Measurements from ENCODE around the gene CIBAR2.

CIBAR2 gene

DNA sequence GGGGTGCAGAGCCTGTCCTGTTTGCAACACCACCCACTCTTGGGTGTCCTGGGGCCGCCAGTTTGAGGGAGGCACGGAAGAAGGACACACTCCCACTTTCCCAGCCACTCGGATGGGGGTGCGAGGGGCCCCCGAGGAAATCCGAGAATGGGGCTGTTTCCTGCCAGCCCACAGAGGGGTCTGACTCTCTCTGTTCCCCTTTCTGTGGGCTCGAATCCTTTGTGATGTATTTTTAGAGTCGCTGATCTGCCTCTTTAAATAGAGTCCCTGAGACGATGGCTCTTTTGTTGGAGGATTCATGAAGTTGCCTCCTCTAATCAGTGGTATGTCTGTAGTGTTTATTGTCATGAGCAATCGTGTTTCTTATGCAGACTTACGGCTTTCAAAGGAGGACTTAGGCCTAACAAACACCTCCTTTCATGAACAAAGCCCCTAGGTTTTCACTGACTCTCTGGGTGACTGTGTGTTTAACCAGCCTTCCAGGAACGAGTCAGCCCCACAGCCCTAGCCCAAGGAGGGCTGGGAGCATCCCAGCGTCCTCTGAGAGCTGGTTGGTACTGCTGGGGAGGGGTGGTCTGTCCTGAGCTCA, 29.1 kb downstream of the CIBAR2 start:
- H3K4me3 ChIP-seq (ENCODE audit: low read depth, low read length), result no peak overlapping the region
- TF ChIP-seq, protein P1, sequence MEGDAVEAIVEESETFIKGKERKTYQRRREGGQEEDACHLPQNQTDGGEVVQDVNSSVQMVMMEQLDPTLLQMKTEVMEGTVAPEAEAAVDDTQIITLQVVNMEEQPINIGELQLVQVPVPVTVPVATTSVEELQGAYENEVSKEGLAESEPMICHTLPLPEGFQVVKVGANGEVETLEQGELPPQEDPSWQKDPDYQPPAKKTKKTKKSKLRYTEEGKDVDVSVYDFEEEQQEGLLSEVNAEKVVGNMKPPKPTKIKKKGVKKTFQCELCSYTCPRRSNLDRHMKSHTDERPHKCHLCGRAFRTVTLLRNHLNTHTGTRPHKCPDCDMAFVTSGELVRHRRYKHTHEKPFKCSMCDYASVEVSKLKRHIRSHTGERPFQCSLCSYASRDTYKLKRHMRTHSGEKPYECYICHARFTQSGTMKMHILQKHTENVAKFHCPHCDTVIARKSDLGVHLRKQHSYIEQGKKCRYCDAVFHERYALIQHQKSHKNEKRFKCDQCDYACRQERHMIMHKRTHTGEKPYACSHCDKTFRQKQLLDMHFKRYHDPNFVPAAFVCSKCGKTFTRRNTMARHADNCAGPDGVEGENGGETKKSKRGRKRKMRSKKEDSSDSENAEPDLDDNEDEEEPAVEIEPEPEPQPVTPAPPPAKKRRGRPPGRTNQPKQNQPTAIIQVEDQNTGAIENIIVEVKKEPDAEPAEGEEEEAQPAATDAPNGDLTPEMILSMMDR (IDR thresholded peaks at IDR 0.05; ENCODE audit: insufficient read depth, low read depth, low read length, missing control alignments), result no peak
- DNase-seq (ENCODE audit: low read depth), result no peak

DNA sequence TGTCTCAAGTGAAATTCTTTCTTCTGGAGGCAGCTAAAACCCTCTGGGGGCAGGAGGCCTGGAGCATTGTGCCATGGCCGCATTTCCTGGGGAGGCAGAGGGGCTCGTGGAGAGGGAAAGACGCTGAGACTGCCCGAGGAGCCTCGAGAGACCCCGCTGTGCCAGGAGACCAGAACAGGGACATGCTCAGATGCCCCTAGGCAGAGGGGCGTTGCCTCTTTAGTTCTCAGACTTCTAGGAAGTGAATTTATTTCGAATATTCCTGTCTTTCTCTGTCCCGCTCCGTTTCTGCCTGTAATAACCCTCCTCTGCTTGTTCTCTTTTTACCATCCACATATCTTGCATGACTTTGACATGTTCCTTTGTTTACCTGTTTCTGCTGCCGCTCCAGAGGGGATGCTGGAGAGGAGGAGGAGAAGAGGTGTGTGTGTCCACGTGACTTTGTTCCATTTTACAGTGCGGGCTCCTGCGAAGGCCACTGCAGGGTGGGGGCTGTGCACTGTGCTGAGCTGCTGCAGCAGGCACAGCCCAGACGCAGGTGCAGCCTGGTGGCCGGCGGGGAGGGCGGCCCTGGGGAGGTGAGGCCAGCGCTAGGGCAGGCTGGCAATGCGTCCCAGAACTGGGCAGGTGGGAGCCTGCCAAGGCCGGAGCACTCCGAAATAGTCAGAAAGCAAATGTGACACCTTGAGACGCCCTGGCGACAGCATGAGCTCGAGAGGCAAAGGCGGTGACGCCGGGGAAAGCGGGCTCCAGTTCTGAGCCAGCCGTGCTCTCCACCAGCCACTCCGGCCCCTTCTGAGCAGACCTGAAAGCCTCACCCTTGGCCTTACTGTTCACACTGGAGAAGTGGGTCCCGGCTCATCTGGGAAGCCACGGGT, 29.9 kb downstream of the CIBAR2 start:
- TF ChIP-seq, protein P1 (IDR thresholded peaks at IDR 0.05; ENCODE audit: insufficient read depth, low read depth, low read length, missing control alignments), result no peak
- peak; percentile 21 for DNase-seq (ENCODE audit: low read depth)
- no peak overlapping the region for H3K4me3 ChIP-seq (ENCODE audit: low read depth, low read length)

DNA sequence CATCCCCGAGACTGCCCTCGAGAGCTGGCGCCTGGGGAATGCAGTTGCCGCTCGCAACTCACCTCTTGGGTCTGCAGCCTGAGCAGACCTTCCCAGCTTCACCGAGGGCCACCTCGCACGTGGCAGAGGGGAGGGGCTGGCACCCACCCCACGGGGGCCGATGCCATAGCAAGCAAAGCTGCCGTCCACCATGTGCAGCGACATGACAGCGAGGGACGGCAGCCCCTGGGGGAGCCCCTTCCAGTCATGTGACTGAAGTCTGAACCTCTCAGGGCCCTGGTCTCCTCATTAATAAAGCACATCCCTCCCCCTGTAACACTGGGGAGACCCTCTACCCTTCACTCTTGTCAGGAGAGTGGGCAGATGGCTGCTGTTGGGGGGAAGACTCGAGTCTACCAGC, 30.5 kb downstream of the CIBAR2 start:
- TF ChIP-seq, protein P1 (IDR thresholded peaks at IDR 0.05; ENCODE audit: insufficient read depth, low read depth, low read length, missing control alignments), result no peak
- DNase-seq (ENCODE audit: low read depth), result no peak
- H3K4me3 ChIP-seq (ENCODE audit: low read depth, low read length), result no peak overlapping the region

DNA sequence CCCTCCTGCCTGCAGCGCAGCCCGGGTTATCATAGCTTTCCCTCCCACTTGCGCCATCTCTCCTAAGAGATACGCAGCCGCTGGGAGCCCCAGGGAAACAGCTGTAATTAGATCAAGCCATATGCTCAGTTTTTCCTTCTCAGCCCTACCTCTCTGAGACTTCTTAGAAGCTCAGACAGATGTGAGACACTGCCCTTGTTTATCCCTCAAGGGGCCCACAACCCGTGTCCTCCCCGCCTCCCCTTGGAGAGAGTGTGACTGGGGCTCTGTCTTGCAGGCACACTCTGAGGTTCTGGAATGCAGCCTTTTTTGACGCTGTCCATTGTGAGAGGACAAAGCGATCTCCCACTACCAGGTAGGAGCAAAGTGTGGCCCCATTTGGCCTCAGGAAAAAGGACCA, 31.2 kb downstream of the CIBAR2 start:
- TF ChIP-seq, protein P1 (IDR thresholded peaks at IDR 0.05; ENCODE audit: insufficient read depth, low read depth, low read length, missing control alignments), result no peak
- DNase-seq (ENCODE audit: low read depth), result no peak
- H3K4me3 ChIP-seq (ENCODE audit: low read depth, low read length), result no peak overlapping the region

DNA sequence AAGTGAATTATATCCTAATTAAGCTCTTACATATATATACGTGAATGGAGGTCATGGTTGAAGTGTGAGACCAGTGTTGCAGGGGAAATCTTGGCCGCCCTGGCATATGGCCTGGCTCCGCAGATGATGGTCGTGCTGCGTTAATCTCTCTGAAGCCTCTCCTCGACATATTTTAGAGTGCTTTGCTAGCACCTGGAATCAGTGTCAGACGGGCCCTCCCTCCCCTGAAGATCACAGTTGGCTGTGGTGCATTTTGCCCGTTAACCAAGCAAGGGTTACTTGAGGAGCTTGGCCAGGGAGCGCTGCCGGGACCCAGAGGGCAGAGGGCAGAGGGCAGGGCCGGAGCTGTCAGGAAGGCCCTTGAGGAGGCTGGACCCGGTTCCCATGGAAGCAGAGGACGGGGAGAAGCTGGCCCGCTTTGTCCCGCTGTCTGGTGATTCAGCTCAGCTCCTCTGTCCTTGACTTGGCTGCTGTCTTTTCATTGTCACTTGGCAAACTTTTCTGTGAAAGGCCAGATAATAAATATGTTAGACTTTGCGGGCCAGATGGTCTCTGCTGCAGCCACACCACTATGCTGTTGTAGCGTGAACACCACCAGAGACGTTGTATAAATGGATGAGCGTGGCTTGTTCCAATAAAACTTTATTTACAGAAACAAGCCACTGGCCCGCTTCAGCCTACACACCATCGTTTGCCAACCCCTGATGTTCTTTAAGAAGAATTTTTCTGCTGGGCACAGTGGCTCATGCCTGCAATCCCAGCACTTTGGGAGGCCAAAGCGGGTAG, 32.3 kb downstream of the CIBAR2 start:
- TF ChIP-seq, protein P1 (IDR thresholded peaks at IDR 0.05; ENCODE audit: insufficient read depth, low read depth, low read length, missing control alignments), result no peak

DNA sequence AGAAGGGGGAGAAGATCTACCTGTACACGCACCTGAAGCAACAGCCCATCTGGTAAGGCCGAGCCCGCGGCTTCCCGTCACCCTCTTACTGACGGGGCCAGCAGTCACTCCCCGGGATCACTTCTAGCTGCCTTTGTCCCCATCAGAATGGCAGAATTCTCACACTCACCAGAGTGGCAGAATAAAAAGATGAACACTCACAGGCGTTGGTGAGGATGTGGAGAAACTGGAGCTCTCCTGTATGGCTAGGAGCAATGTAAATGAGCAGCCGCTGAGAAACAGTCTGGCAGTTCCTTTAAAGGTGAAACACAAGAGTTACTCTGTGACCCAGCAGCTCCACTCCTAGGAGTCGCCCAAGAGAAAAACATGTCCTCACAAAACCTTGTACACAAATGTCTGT, 33.3 kb downstream of the CIBAR2 start:
- no peak for DNase-seq (ENCODE audit: low read depth)
- H3K4me3 ChIP-seq (ENCODE audit: low read depth, low read length), result no peak overlapping the region
- TF ChIP-seq, protein P1 (IDR thresholded peaks at IDR 0.05; ENCODE audit: insufficient read depth, low read depth, low read length, missing control alignments), result no peak

More for the DNA sequence above, 32.3 kb downstream of the CIBAR2 start:
- H3K4me3 ChIP-seq (ENCODE audit: low read depth, low read length), result no peak overlapping the region
- DNase-seq (ENCODE audit: low read depth), result no peak

All from GM12865 (cell line).